ENCODE data around the gene ANKMY2.

- TF ChIP-seq, protein P1, sequence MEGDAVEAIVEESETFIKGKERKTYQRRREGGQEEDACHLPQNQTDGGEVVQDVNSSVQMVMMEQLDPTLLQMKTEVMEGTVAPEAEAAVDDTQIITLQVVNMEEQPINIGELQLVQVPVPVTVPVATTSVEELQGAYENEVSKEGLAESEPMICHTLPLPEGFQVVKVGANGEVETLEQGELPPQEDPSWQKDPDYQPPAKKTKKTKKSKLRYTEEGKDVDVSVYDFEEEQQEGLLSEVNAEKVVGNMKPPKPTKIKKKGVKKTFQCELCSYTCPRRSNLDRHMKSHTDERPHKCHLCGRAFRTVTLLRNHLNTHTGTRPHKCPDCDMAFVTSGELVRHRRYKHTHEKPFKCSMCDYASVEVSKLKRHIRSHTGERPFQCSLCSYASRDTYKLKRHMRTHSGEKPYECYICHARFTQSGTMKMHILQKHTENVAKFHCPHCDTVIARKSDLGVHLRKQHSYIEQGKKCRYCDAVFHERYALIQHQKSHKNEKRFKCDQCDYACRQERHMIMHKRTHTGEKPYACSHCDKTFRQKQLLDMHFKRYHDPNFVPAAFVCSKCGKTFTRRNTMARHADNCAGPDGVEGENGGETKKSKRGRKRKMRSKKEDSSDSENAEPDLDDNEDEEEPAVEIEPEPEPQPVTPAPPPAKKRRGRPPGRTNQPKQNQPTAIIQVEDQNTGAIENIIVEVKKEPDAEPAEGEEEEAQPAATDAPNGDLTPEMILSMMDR (IDR thresholded peaks at IDR 0.05 in 4 of 5, conservative IDR thresholded peaks at IDR 0.05 in 1 of 5): no peak
- TF ChIP-seq POLR2A (IDR thresholded peaks at IDR 0.05): no peak
Observed at GRCh38 chr7:16636555-16637101, 8.9 kb downstream of the ANKMY2 start.
